HT1080 (cell line): ENCODE measurements around the gene HIF3A. TPM values are rescaled to one million over a fixed set of nuclear protein-coding genes. Genes with fewer than 3 reads are reported as not detected.
"Not testable (repeated sequence)": the region's sequence is repeated elsewhere in the genome, so short reads cannot be mapped to it uniquely, and the experiment has no call there.

ENCODE experiments used
- DNase-seq: peaks from one replicate; pipeline ENCODE4 v3.0.0-alpha.2; 2015; ENCODE audit warnings: low read depth
- total RNA-seq: library from RNA; depleted of rRNA; stranded (reverse); fragments of >200 nt; shearing (Covaris generic); gene quantifications from 2 replicates; pipeline ENCODE4 v1.2.3, GENCODE V29; 2014

HIF3A gene
- total RNA-seq, 1 experiment from 2014 or later: not detected

DNA sequence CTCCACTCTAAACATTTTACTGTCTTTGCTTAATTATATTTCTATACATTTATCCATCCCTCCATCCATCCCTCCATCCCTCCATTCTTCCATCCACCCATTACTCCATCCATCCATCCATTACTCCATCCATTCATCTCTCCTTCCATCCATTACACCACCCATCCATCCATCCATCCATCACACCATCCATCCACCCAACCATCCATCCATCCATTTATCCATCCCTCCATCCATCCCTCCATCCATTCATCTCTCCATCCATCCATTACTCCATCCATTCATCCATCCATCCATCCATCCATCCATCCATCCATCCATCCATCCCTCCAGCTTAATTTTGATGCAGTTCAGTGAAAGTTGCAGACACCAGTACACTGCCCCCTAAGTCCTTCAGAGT is 5.0 kb upstream of the HIF3A start:
- no peak for DNase-seq

DNA sequence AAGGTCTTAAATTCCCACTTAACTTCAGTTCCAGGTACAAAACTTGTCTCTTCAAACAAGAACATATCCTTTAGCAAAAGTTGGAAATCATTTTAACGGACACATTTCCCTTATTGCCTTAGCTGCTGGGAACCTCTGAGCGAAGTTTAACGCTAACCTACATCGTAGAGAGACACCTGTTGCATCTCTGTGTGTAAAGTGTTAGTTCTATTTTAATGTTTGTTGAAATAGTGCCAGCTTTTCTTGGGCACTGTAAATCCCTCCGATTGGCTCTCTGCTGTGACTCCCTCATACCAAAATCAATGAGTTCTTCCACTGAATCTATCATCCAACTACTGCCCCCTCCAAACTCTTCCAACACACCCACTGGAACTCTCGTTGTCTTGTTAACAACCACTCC is 2.3 kb upstream of the HIF3A start:
- no peak for DNase-seq

GRCh38 chr19:46295401-46296201 is 1.2 kb upstream of the HIF3A start:
- DNase-seq: no peak

GRCh38 chr19:46296202-46296480 is 701 bp upstream of the HIF3A start:
- DNase-seq: no peak

GRCh38 chr19:46297700-46298478 is 1.0 kb downstream of the HIF3A start:
- no peak for DNase-seq

DNA sequence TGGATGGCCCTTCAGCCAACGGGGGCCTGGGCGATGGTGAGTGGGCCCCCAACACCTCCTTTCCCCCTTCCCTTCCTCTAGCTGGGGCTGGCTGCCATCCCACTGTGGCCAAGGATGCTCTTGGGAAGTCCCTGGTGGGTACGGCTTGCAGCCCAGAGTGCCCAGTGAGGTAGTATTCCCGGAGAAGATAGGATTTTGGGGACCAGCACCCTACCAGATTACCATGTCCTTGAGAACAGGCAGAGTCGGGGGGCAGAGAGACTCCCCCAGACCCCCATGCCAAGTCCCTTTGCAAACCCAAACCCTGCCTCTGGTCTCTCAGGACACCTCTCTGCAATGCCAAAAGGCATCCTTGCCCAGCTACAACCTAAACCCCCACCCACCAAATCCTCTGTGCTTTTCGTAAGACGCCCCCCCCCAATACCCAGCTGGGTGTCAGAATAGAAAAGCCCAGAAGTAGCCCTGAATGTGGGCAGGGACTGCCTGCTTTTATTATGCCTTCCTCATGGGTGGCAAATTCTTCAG is 1.7 kb downstream of the HIF3A start:
- no peak for DNase-seq

GRCh38 chr19:46299004-46299509 is 2.2 kb downstream of the HIF3A start:
- DNase-seq: peak; percentile 76

- no peak for DNase-seq
These were observed 2.9 kb downstream of the HIF3A start for GRCh38 chr19:46299695-46300094.

- no peak for DNase-seq
These were observed 6.5 kb downstream of the HIF3A start for GRCh38 chr19:46303322-46303690.

- DNase-seq: no peak
These were observed 7.0 kb downstream of the HIF3A start for GRCh38 chr19:46303691-46304397.

GRCh38 chr19:46306501-46306900 is 9.7 kb downstream of the HIF3A start:
- DNase-seq: no peak

DNA sequence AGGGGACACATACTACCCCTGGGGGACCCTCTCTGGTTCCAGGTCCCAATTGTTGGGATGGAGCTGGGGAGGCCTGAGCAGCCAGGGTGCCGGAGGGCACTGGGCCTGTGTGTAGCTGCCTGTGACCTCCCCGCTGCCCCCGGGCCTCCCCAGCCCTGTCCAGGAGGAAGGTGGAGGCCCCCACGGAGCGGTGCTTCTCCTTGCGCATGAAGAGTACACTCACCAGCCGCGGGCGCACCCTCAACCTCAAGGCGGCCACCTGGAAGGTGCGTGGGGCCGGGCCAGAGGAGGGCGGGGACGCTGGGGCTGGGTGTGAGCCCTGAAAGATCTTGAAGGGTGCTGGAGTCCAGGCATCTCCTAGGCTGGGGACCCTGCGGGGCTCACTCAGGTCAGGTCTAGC is 11.7 kb downstream of the HIF3A start:
- no peak for DNase-seq

- DNase-seq: no peak
These were observed 12.2 kb downstream of the HIF3A start for GRCh38 chr19:46309056-46309455.

DNA sequence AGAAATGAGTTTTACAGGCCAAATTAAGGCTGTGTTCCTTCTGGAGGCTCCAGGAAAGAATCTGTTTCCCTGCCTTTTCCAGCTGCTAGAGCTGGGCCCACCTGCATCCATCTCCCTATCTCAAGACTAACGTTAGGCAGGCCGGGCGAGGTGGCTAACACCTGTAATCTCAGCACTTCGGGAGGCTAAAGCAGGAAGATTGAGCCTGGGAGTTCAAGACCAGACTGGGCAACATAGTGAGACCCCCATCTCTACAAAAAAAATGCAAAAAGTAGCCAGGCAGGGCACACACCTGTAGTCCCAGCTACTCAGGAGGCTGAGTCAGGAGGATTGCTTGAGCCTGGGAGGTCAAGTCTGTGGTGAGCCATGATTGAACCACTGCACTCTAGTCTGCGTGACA is 14.6 kb downstream of the HIF3A start:
- no peak for DNase-seq

- DNase-seq: not testable (repeated sequence)
These were observed 17.0 kb downstream of the HIF3A start for GRCh38 chr19:46313540-46314469.

GRCh38 chr19:46317339-46317738 is 20.5 kb downstream of the HIF3A start:
- no peak for DNase-seq

DNA sequence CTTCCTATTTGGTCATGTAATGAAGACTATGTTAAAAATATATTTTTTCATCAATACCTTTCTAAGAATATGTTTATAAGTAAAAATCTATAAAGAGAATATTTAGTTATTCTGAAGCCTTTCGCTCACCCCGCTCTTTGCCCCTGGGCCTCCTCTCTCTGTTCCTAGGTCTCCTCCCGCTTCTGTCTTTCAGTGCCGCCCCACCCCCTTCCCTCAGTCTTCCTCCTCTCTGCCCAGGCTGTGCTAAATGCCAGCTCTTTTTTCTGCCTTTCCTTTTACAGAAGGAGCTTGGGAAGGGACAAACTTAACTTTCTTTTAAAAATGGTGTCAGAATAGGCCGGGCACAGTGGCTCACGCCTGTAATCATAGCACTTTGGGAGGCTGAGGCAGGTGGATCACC is 22.8 kb downstream of the HIF3A start:
- no peak for DNase-seq

GRCh38 chr19:46320559-46320958 is 23.7 kb downstream of the HIF3A start:
- no peak for DNase-seq

DNA sequence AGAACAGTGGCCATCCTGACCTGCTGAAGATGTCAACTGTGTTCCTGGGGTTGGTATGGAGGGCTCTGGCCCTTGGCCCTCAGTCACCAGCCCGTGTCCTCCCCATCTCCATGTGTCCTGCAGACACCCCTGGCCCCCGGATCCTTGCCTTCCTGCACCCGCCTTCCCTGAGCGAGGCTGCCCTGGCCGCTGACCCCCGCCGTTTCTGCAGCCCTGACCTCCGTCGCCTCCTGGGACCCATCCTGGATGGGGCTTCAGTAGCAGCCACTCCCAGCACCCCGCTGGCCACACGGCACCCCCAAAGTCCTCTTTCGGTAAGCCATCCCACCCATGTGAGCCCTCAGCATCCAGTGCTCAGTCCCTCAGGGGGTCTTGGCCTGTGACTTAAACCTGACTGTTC is 24.8 kb downstream of the HIF3A start:
- DNase-seq: no peak

GRCh38 chr19:46323227-46323626 is 26.4 kb downstream of the HIF3A start:
- DNase-seq: not testable (repeated sequence)

DNA sequence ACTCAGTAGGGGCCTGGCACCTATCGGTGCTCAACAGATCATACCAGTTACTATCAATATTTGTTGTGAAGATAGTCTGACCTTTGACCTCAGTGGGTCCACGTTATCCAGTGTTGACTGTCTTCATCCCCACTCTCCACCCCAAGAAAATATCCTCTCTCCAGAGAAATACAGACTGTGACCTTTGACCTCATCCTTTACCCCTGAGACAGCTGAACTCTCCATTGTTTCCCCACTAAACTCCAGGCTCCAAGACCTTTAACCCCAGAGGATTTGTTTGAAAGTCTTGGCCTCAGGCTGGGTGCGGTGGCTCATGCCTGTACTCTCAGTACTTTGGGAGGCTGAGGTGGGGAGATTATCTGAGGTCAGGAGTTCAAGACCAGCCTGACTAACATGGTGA is 27.4 kb downstream of the HIF3A start:
- no peak for DNase-seq
